OCI-LY3 (cell line): Measurements from ENCODE around the gene MSS51.

Experiments
- EZH2phosphoT487 ChIP-seq: fragments of 200-600 bp; shearing (Covaris generic); IDR thresholded peaks from 2 replicates; pipeline ENCODE4 v1.6.1; 2018; ENCODE audit warnings: antibody characterized with exemption, mixed run types, low read depth
- TF ChIP-seq, protein P1 (sequence below): fragments of 200-600, 300-600 bp; sonication (generic); IDR thresholded peaks from 2 replicates; pipeline ENCODE4 v1.5.1; 2014; ENCODE audit warnings: antibody characterized with exemption, low read length, low read depth

GRCh38 chr10:73469579-73469978 lies 36.2 kb upstream of the MSS51 start:
- TF ChIP-seq, protein P1, sequence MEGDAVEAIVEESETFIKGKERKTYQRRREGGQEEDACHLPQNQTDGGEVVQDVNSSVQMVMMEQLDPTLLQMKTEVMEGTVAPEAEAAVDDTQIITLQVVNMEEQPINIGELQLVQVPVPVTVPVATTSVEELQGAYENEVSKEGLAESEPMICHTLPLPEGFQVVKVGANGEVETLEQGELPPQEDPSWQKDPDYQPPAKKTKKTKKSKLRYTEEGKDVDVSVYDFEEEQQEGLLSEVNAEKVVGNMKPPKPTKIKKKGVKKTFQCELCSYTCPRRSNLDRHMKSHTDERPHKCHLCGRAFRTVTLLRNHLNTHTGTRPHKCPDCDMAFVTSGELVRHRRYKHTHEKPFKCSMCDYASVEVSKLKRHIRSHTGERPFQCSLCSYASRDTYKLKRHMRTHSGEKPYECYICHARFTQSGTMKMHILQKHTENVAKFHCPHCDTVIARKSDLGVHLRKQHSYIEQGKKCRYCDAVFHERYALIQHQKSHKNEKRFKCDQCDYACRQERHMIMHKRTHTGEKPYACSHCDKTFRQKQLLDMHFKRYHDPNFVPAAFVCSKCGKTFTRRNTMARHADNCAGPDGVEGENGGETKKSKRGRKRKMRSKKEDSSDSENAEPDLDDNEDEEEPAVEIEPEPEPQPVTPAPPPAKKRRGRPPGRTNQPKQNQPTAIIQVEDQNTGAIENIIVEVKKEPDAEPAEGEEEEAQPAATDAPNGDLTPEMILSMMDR, result no peak
- TF ChIP-seq EZH2phosphoT487, result no peak
